H1 (cell line): Measurements from ENCODE around the gene CCDC83. TPM values are rescaled to one million over a fixed set of nuclear protein-coding genes. Genes with fewer than 3 reads are reported as not detected.

ENCODE experiments used
- CHD2 ChIP-seq: IDR thresholded peaks from 2 replicates; pipeline ENCODE4 v1.6.1; 2012; ENCODE audit warnings: low read length, improper control_type of control experiment
- CTCF ChIP-seq, 3 experiments: IDR thresholded peaks; 1 replicate in 2 of 3; 2 replicates in 1 of 3; pipeline versions ENCODE4 v1.5.1 to v1.6.1; 2011; ENCODE audit warnings: low read length in 3 of 3, mild to moderate bottlenecking in 3 of 3, inconsistent platforms in 2 of 3, low read depth in 1 of 3, moderate library complexity in 1 of 3; ENCODE audit not compliant: insufficient read depth in 1 of 3; ENCODE audit errors: control extremely low read depth in 1 of 3
- TCF12 ChIP-seq: IDR thresholded peaks from 2 replicates; pipeline ENCODE4 v1.6.1; 2011; ENCODE audit warnings: low read depth, mild to moderate bottlenecking, low read length
- polyA plus RNA-seq, 7 experiments: library from polyadenylated mRNA; depleted of rRNA in 3 of 7; stranded (reverse) in 5 of 7; unstranded in 2 of 7; fragments of >200 nt in 5 of 7; fragments of 200-250 nt in 2 of 7; gene quantifications; 1 replicate in 5 of 7; 2 replicates in 1 of 7; 4 replicates in 1 of 7; pipeline versions ENCODE4 v1.2.1 to v1.2.3, GENCODE V29; 2011 to 2013; ENCODE audit warnings: missing spikeins in 2 of 7, mixed read lengths in 2 of 7
- total RNA-seq: library from RNA; stranded (reverse); fragmentation: NEBNext Ultra II Directional; extraction: Animal tissue kit (Norgen Biotek cat#: 25700); gene quantifications from 2 replicates; pipeline ENCODE4 v1.2.1, GENCODE V29; 2021

CCDC83 gene
- total and polyA plus RNA-seq, 2 of the 8 experiments (the other 6 are each of a cell fraction or from before 2014, with no cell fraction given): not detected

- TF ChIP-seq CTCF (IDR thresholded peaks at IDR 0.05; ENCODE audit: control extremely low read depth in 1 of 3, insufficient read depth in 1 of 3, low read depth in 1 of 3, low read length in 3 of 3): no peak
- TF ChIP-seq TCF12: no peak
- no peak for TF ChIP-seq CHD2
Measured at GRCh38 chr11:85893395-85893794, 38.2 kb downstream of the CCDC83 start (continued).
